Measurements from ENCODE around the gene NDUFV1. TPM values are rescaled to one million over a fixed set of nuclear protein-coding genes. Genes with fewer than 3 reads are reported as not detected.

Gene NDUFV1
- total and polyA plus RNA-seq, 7 donors = 152 to 286 (median 217) TPM

DNA sequence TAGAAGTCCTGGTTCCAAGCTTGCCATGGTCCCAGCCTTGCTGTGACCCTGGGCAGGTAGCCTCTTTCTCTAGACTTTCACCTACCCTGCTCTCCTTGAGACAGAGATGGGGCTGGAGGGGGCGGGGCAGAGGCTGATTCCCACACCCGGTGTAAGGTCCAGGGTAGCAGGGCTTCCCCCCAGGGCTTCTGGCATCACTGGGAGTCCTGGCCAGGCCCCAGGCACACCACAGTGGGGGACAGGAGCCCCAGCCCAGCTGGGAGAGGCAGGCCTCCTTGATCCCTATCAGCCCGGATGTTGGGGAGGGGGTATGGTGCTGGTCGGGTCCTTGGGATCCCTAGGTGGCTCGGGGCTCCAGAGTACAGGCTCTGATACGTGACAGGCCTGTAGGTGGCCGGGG lies 24.7 kb downstream of the NDUFV1 start:
- H3K27ac ChIP-seq = peak overlapping the region in 2 of 4 donors; percentile 95 to 98
- H3K4me1 ChIP-seq = peaks cover 0 to 29% (median 19%) of the 10 kb centered on the region in 4 donors
- WGBS, 2 donors = 65 to 77% methylated on average over 7 of the region's 7 CpGs
- DNase-seq = no peak
- no peaks in the 10 kb centered on the region for H3K9me3 ChIP-seq
- H3K27me3 ChIP-seq = peaks cover 0 to 5% (median 0%) of the 10 kb centered on the region in 3 donors
- no peaks in the 10 kb centered on the region for H3K36me3 ChIP-seq
- intact Hi-C loops (cut with DNase I) = loop anchor here (2.0 kb wide), 2 partner anchors 25 to 27 kb away; partner anchors contain the start of gene NDUFV1
- H3K4me3 ChIP-seq = no peak overlapping the region
- TF ChIP-seq POLR2A (IDR thresholded peaks at IDR 0.05) = no peak
- no peak for TF ChIP-seq EP300 (IDR thresholded peaks at IDR 0.05)
- TF ChIP-seq CTCF (IDR thresholded peaks at IDR 0.05) = no peak
- no peak for TF ChIP-seq POLR2AphosphoS5 (IDR thresholded peaks at IDR 0.05)

GRCh38 chr11:67631853-67632174 lies 25.1 kb downstream of the NDUFV1 start:
- H3K9me3 ChIP-seq = no peaks in the 10 kb centered on the region
- peaks cover 0 to 5% (median 0%) of the 10 kb centered on the region in 3 donors for H3K27me3 ChIP-seq
- no peak overlapping the region for H3K4me3 ChIP-seq
- peaks cover 0 to 29% (median 19%) of the 10 kb centered on the region in 4 donors for H3K4me1 ChIP-seq
- 94% methylated on average over 2 of the region's 2 CpGs for WGBS, 2 donors
- H3K27ac ChIP-seq = no peak overlapping the region
- TF ChIP-seq EP300 (IDR thresholded peaks at IDR 0.05) (no peak), POLR2AphosphoS5 (IDR thresholded peaks at IDR 0.05) (no peak), CTCF (IDR thresholded peaks at IDR 0.05) (no peak), POLR2A (IDR thresholded peaks at IDR 0.05) (no peak)
- intact Hi-C loops (cut with DNase I) = loop anchor here (2.0 kb wide), 2 partner anchors 25 to 27 kb away; partner anchors contain the start of gene NDUFV1
- H3K36me3 ChIP-seq = no peaks in the 10 kb centered on the region
- DNase-seq = no peak

- intact Hi-C loops (cut with DNase I) = no loop called here
- Histone ChIP-seq H3K4me3 (no peak overlapping the region), H3K9me3 (no peaks in the 10 kb centered on the region), H3K27ac (no peak overlapping the region), H3K27me3 (peaks cover 0 to 5% (median 0%) of the 10 kb centered on the region in 3 donors), H3K36me3 (no peaks in the 10 kb centered on the region), H3K4me1 (peaks cover 0 to 29% (median 19%) of the 10 kb centered on the region in 4 donors)
- WGBS, 2 donors = 29 to 67% methylated on average over 12 of the region's 12 CpGs
- TF ChIP-seq POLR2AphosphoS5 (IDR thresholded peaks at IDR 0.05) = no peak
- TF ChIP-seq POLR2A (IDR thresholded peaks at IDR 0.05) = no peak
- TF ChIP-seq EP300 (IDR thresholded peaks at IDR 0.05) = no peak
- TF ChIP-seq CTCF (IDR thresholded peaks at IDR 0.05) = no peak
- DNase-seq = peak; percentile 61
Observed at GRCh38 chr11:67632175-67632981, 25.6 kb downstream of the NDUFV1 start.

GRCh38 chr11:67632982-67633755 lies 26.4 kb downstream of the NDUFV1 start:
- peaks cover 0 to 5% (median 0%) of the 10 kb centered on the region in 3 donors for H3K27me3 ChIP-seq
- no peak overlapping the region for H3K27ac ChIP-seq
- peaks cover 0 to 28% (median 19%) of the 10 kb centered on the region in 4 donors for H3K4me1 ChIP-seq
- 87 to 92% methylated on average over 30 of the region's 30 CpGs for WGBS, 2 donors
- no peak for TF ChIP-seq CTCF (IDR thresholded peaks at IDR 0.05)
- TF ChIP-seq POLR2AphosphoS5 (IDR thresholded peaks at IDR 0.05) = no peak
- TF ChIP-seq POLR2A (IDR thresholded peaks at IDR 0.05) = no peak
- no peak for TF ChIP-seq EP300 (IDR thresholded peaks at IDR 0.05)
- intact Hi-C loops (cut with DNase I) = no loop called here
- H3K9me3 ChIP-seq = no peaks in the 10 kb centered on the region
- peak; percentile 54 for DNase-seq
- H3K4me3 ChIP-seq = no peak overlapping the region
- no peaks in the 10 kb centered on the region for H3K36me3 ChIP-seq

All from sigmoid colon (tissue), 7 donors.